Measurements from ENCODE around the gene TRPM4. TPM values are rescaled to one million over a fixed set of nuclear protein-coding genes. Genes with fewer than 3 reads are reported as not detected.

Gene TRPM4
- total RNA-seq, 1 donor from 2014 or later: 33.1 TPM

GRCh38 chr19:49151267-49152118 lies 6.1 kb upstream of the TRPM4 start:
- Mint-ChIP-seq H3K36me3 (no peaks in the 10 kb centered on the region), H3K9me3 (peaks cover 10% of the 10 kb centered on the region), H3K27me3 (peaks cover 3% of the 10 kb centered on the region), H3K4me3 (peak overlapping the region; percentile 95), H3K4me1 (ENCODE audit: unreplicated experiment) (peaks cover 18% of the 10 kb centered on the region), H3K27ac (peak overlapping the region; percentile 83)
- TF ChIP-seq, protein P1, sequence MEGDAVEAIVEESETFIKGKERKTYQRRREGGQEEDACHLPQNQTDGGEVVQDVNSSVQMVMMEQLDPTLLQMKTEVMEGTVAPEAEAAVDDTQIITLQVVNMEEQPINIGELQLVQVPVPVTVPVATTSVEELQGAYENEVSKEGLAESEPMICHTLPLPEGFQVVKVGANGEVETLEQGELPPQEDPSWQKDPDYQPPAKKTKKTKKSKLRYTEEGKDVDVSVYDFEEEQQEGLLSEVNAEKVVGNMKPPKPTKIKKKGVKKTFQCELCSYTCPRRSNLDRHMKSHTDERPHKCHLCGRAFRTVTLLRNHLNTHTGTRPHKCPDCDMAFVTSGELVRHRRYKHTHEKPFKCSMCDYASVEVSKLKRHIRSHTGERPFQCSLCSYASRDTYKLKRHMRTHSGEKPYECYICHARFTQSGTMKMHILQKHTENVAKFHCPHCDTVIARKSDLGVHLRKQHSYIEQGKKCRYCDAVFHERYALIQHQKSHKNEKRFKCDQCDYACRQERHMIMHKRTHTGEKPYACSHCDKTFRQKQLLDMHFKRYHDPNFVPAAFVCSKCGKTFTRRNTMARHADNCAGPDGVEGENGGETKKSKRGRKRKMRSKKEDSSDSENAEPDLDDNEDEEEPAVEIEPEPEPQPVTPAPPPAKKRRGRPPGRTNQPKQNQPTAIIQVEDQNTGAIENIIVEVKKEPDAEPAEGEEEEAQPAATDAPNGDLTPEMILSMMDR (conservative IDR thresholded peaks at IDR 0.05): no peak
- peak; percentile 86 for DNase-seq (ENCODE audit: extremely low spot score, unreplicated experiment)

GRCh38 chr19:49152119-49152550 lies 5.5 kb upstream of the TRPM4 start:
- TF ChIP-seq, protein P1 (conservative IDR thresholded peaks at IDR 0.05): no peak
- peaks cover 10% of the 10 kb centered on the region for H3K9me3 Mint-ChIP-seq
- H3K27ac Mint-ChIP-seq: no peak overlapping the region
- peaks cover 3% of the 10 kb centered on the region for H3K27me3 Mint-ChIP-seq
- H3K4me1 Mint-ChIP-seq (ENCODE audit: unreplicated experiment): peaks cover 18% of the 10 kb centered on the region
- no peaks in the 10 kb centered on the region for H3K36me3 Mint-ChIP-seq
- H3K4me3 Mint-ChIP-seq: peak overlapping the region; percentile 87
- DNase-seq (ENCODE audit: extremely low spot score, unreplicated experiment): no peak

GRCh38 chr19:49153167-49153809 lies 4.3 kb upstream of the TRPM4 start:
- Mint-ChIP-seq H3K27me3 (peaks cover 4% of the 10 kb centered on the region), H3K4me1 (ENCODE audit: unreplicated experiment) (peaks cover 19% of the 10 kb centered on the region), H3K4me3 (peak overlapping the region; percentile 55), H3K27ac (peak overlapping the region; percentile 67), H3K9me3 (peaks cover 10% of the 10 kb centered on the region), H3K36me3 (no peaks in the 10 kb centered on the region)
- TF ChIP-seq, protein P1 (conservative IDR thresholded peaks at IDR 0.05): no peak
- no peak for DNase-seq (ENCODE audit: extremely low spot score, unreplicated experiment)

GRCh38 chr19:49154279-49154678 lies 3.3 kb upstream of the TRPM4 start:
- peaks cover 22% of the 10 kb centered on the region for H3K4me1 Mint-ChIP-seq (ENCODE audit: unreplicated experiment)
- TF ChIP-seq, protein P1 (conservative IDR thresholded peaks at IDR 0.05): no peak

DNA sequence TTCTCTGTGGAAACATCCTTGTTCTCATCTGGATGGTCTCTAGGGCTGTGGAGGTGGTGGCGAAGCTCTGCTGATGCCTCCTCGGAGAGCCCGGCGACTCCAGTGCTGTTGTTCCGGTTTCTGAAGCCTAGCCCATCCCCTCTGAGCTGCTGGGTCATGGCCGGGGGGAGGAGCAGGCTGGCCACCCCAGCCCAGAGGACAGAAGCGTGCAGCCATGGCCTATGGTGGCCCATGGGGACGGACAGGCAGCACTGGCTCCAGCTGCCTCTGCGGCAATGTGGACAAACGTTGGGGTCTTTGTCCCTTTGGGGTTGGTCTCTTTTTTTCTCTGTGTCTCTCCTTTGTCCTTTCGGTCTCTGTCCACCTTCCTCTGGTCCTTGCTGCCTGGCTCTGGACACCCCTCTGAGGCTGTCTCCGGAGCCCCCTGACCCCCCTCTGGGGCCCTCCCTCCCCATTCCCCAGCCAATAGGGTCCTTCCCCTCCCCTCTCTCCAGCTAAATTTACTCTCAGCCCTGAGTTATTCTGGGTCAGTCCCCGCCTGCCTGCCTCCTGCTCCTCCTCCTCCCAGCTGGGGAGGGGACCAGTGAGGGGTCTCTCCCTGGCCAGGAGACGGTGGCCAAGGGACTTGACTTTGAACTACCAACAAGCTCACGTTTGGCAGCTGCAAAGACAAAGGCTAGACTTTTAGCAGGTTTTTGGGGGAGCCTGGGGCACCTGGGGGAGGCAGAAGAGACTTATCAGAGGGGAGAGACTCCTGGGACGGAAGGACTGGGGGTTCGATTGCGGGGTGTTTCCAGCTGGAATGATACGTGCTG lies 2.4 kb upstream of the TRPM4 start, which contains the start of gene HRC:
HRC (minus strand) TSS at position 392 of the 815 bp plus-strand sequence; CDS start at position 233, 159 bp downstream.
- Mint-ChIP-seq H3K27ac (peak within 1 kb of the TSS; percentile 80), H3K27me3 (peaks cover 5% of the 10 kb centered on the region), H3K9me3 (peaks cover 10% of the 10 kb centered on the region), H3K4me1 (ENCODE audit: unreplicated experiment) (peaks cover 22% of the 10 kb centered on the region), H3K4me3 (peak within 1 kb of the TSS; percentile 82), H3K36me3 (no peaks in the 10 kb centered on the region)
- DNase-seq (ENCODE audit: extremely low spot score, unreplicated experiment): no peak
- TF ChIP-seq, protein P1 (conservative IDR thresholded peaks at IDR 0.05): no peak

More at GRCh38 chr19:49154279-49154678, 3.3 kb upstream of the TRPM4 start:
- DNase-seq (ENCODE audit: extremely low spot score, unreplicated experiment): no peak
- Mint-ChIP-seq H3K4me3 (peak overlapping the region; percentile 5), H3K27ac (no peak overlapping the region), H3K36me3 (no peaks in the 10 kb centered on the region), H3K9me3 (peaks cover 10% of the 10 kb centered on the region), H3K27me3 (peaks cover 5% of the 10 kb centered on the region)

All from type B pancreatic cell (in vitro differentiated cells).